ENCODE measurements around the gene KIAA2012.

The KIAA2012 gene

GRCh38 chr2:202193305-202193704 lies 120.2 kb downstream of the KIAA2012 start:
- ChIA-PET POLR2A (no interaction called here), CTCF (interaction anchor here (1.3 to 3.0 kb wide), 3 partner anchors 14 to 18 kb away, joined by 3 to 17 read pairs (median 8); no protein-coding TSS in a partner anchor)
- DNase-seq (ENCODE audit: extremely low spot score): no peak
- TF ChIP-seq CTCF (IDR thresholded peaks at IDR 0.05; ENCODE audit: control extremely low read depth, extremely low read depth, low read depth, missing control alignments): no peak

- POLR2A ChIA-PET: no interaction called here
- CTCF ChIA-PET: interaction anchor here (1.3 to 3.0 kb wide), 3 partner anchors 15 to 333 kb away, joined by 3 to 8 read pairs (median 4); no protein-coding TSS in a partner anchor
- DNase-seq (ENCODE audit: extremely low spot score): no peak
- no peak for TF ChIP-seq CTCF (IDR thresholded peaks at IDR 0.05; ENCODE audit: control extremely low read depth, extremely low read depth, low read depth, missing control alignments)
Observed at GRCh38 chr2:202193881-202194353, 120.9 kb downstream of the KIAA2012 start.

GRCh38 chr2:202194418-202194817 lies 121.4 kb downstream of the KIAA2012 start:
- ChIA-PET POLR2A (no interaction called here), CTCF (interaction anchor here (1.3 to 3.0 kb wide), 3 partner anchors 15 to 334 kb away, joined by 3 to 8 read pairs (median 4); no protein-coding TSS in a partner anchor)
- TF ChIP-seq CTCF (IDR thresholded peaks at IDR 0.05; ENCODE audit: control extremely low read depth, extremely low read depth, low read depth, missing control alignments): no peak
- no peak for DNase-seq (ENCODE audit: extremely low spot score)

GRCh38 chr2:202196727-202197126 lies 123.7 kb downstream of the KIAA2012 start:
- no peak for TF ChIP-seq CTCF (IDR thresholded peaks at IDR 0.05; ENCODE audit: control extremely low read depth, extremely low read depth, low read depth, missing control alignments)
- DNase-seq (ENCODE audit: extremely low spot score): no peak
- ChIA-PET POLR2A (interaction anchor here (0.5 kb wide), 1 partner anchor 707 kb away, joined by 4 read pairs; no protein-coding TSS in a partner anchor), CTCF (no interaction called here)

GRCh38 chr2:202201220-202202160 lies 128.4 kb downstream of the KIAA2012 start:
- ChIA-PET CTCF (interaction anchor here (0.9 kb wide), 1 partner anchor 23 kb away, joined by 3 read pairs; no protein-coding TSS in a partner anchor), POLR2A (no interaction called here)
- TF ChIP-seq CTCF (IDR thresholded peaks at IDR 0.05; ENCODE audit: control extremely low read depth, extremely low read depth, low read depth, missing control alignments): no peak
- no peak for DNase-seq (ENCODE audit: extremely low spot score)

GRCh38 chr2:202203348-202203747 lies 130.3 kb downstream of the KIAA2012 start:
- no peak for DNase-seq (ENCODE audit: extremely low spot score)
- CTCF ChIA-PET: interaction anchor here (1.0 kb wide), 1 partner anchor 24 kb away, joined by 3 read pairs; no protein-coding TSS in a partner anchor
- POLR2A ChIA-PET: no interaction called here
- no peak for TF ChIP-seq CTCF (IDR thresholded peaks at IDR 0.05; ENCODE audit: control extremely low read depth, extremely low read depth, low read depth, missing control alignments)
